ENCODE results near the gene CBX1.

CBX1 gene

DNA sequence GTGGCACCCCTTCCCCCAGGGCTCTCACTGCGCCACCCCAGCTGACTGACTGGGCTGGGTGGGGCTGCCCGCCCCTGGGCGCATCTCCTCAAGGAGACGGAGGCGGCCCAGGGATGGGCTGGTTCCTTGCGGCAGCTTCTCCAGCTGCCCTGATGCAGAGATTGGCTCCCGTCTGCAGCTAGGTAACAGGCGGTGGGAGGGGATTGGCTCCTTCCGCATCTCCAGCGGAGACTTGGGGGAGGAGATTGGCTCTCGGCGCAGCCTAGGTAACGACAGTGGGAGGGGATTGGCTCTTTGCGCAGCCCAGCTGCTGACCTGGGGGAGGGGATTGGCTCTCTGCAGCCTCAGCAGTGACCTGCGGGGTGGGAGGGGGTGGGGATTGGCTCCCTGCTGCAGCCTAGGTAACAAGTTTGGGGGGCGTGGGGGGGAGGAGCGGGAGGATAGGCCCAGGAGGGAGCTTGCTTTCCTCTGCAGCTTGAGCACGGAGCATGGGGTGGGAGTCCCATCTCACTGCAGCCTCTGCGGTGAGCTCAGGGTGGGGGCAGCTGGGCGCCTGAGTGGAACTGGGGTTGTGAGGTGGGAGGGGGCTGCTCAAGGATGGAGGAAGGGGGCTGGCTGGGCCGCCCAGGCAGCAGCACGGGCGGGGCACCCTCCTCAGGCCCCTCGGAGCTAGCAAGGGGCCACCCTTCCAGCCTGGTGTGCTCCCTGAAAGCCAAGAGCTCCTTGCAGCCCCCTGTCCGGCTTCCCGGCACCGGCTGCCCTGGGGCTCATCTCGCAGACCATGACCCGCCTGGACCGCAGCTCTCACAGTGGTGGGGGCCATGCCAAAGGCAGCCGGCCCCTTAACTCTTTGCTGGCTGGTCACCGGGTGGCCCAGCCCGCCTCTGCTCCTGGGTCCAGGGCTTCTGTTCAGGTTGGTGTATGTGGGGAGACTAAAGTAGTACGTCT lies 46.8 kb downstream of the CBX1 start:
- DNase-seq (ENCODE audit: insufficient read length), result no peak
- TF ChIP-seq POLR2A (IDR thresholded peaks at IDR 0.05; ENCODE audit: low read depth, low read length), result no peak
- no peak for FAIRE-seq

DNA sequence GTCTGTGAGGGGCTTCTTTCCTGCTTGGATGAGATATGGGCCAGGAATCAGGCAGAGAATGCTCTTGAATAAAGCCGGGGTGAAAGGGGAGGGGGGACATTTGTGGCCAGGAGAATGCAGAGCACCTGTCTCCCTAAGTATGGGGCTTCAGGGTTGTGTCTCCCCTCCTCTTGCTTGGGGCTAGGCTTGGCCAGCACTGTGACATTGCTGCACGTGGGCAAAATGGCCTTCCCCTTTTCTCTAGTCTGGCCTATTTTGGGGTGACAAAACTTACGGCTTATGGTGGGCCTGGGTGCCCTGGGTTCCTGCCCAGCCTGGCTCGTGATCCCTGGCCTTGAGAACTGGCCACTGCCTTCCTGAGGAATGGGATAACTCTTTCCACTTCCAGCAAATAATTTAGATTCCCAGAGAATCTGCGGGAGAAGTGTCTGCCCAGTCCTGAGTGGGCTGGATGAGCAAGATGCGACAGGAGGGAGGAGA lies 47.5 kb downstream of the CBX1 start:
- FAIRE-seq (no peak), DNase-seq (ENCODE audit: insufficient read length) (no peak)
- TF ChIP-seq POLR2A (IDR thresholded peaks at IDR 0.05; ENCODE audit: low read depth, low read length), result no peak
- no peak for TF ChIP-seq TAF1 (IDR thresholded peaks at IDR 0.05; ENCODE audit: borderline replicate concordance, low read depth, low read length)
- no peak for TF ChIP-seq POLR2AphosphoS5 (IDR thresholded peaks at IDR 0.05; ENCODE audit: low read depth, low read length)

DNA sequence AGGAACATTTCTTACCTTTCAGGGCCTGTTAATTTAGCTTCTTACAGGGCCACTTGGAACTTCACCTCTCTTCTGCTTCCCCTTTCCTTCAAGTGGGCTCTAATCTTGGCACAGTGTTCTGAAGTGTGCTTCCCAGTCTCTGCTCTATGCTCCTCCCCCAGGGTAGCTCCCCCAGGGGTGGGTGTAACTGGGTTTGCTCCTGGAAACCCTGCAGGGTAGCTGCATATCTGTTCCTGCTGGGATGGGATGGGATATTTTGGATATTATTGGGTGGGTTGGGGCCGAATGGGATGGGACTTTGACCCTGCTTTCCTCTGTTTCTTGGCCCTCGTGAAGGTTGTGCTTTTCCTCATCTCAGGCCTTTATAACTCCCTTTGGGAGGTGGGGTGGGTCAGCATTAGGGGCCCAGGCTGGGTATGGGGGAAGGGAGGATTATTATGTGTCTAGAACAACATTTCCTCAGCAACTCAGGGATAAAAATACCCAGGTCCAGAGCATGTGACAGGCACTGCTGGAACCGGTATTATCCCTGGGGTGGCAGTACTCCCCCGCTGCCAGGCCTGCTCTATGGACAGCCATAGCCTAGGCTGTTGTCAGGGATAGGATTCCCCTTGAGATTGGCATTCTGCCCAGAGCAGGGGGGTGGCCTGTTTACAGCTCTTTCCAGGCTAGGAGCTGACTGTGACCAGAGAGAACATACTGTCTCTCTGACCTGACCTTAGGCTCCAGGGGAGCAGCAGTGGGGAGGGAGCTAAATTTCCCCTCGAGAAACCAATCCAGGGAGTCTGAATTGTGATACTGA lies 48.1 kb downstream of the CBX1 start:
- no peak for TF ChIP-seq POLR2AphosphoS5 (IDR thresholded peaks at IDR 0.05; ENCODE audit: low read depth, low read length)
- TF ChIP-seq TAF1 (IDR thresholded peaks at IDR 0.05; ENCODE audit: borderline replicate concordance, low read depth, low read length), result no peak
- TF ChIP-seq POLR2A (IDR thresholded peaks at IDR 0.05; ENCODE audit: low read depth, low read length), result no peak
- no peak for DNase-seq (ENCODE audit: insufficient read length)
- FAIRE-seq, result no peak

GRCh38 chr17:48051706-48052486 lies 49.4 kb downstream of the CBX1 start:
- FAIRE-seq (no peak), DNase-seq (ENCODE audit: insufficient read length) (no peak)

DNA sequence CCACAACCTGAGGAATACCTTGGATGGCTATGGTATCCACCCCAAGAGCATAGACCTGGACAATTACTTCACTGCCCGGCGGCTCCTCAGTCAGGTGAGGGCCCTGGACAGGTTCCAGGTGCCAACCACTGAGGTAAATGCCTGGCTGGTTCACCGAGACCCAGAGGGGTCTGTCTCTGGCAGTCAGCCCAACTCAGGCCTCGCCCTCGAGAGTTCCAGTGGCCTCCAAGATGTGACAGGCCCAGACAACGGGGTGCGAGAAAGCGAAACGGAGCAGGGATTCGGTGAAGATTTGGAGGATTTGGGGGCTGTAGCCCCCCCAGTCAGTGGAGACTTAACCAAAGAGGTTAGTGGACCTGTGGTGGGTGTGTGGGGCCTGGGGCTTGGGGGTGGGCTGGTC lies 50.0 kb downstream of the CBX1 start:
- DNase-seq (ENCODE audit: insufficient read length) (no peak), FAIRE-seq (no peak)

More at GRCh38 chr17:48051706-48052486, 49.4 kb downstream of the CBX1 start:
- TF ChIP-seq POLR2AphosphoS5 (IDR thresholded peaks at IDR 0.05; ENCODE audit: low read depth, low read length), result no peak
- TF ChIP-seq TAF1 (IDR thresholded peaks at IDR 0.05; ENCODE audit: borderline replicate concordance, low read depth, low read length), result no peak
- TF ChIP-seq POLR2A (IDR thresholded peaks at IDR 0.05; ENCODE audit: low read depth, low read length), result no peak

GRCh38 chr17:48048384-48049126 lies 52.7 kb downstream of the CBX1 start:
- TF ChIP-seq TAF1 (IDR thresholded peaks at IDR 0.05; ENCODE audit: borderline replicate concordance, low read depth, low read length) (no peak; the same call in 1 of the 2 replicates), POLR2AphosphoS5 (IDR thresholded peaks at IDR 0.05; ENCODE audit: low read depth, low read length) (peak; percentile 76), POLR2A (IDR thresholded peaks at IDR 0.05; ENCODE audit: low read depth, low read length) (peak; percentile 61)
- DNase-seq (ENCODE audit: insufficient read length) (no peak), FAIRE-seq (peak; percentile 50)

More for the DNA sequence above, 50.0 kb downstream of the CBX1 start:
- no peak for TF ChIP-seq POLR2AphosphoS5 (IDR thresholded peaks at IDR 0.05; ENCODE audit: low read depth, low read length)
- TF ChIP-seq TAF1 (IDR thresholded peaks at IDR 0.05; ENCODE audit: borderline replicate concordance, low read depth, low read length), result no peak
- no peak for TF ChIP-seq POLR2A (IDR thresholded peaks at IDR 0.05; ENCODE audit: low read depth, low read length)

- TF ChIP-seq POLR2AphosphoS5 (IDR thresholded peaks at IDR 0.05; ENCODE audit: low read depth, low read length) (peak; percentile 90), TAF1 (IDR thresholded peaks at IDR 0.05; ENCODE audit: borderline replicate concordance, low read depth, low read length) (peak; percentile 11; the same call in 1 of the 2 replicates), POLR2A (IDR thresholded peaks at IDR 0.05; ENCODE audit: low read depth, low read length) (peak; percentile 92)
- DNase-seq (ENCODE audit: insufficient read length), result peak; percentile 87
- peak; percentile 93 for FAIRE-seq
Measured at GRCh38 chr17:48047741-48048383, 53.4 kb downstream of the CBX1 start, which contains the start of gene NFE2L1. NFE2L1 (plus strand) TSS chr17:48048359; CDS start chr17:48051119, 2,760 bp downstream.

DNA sequence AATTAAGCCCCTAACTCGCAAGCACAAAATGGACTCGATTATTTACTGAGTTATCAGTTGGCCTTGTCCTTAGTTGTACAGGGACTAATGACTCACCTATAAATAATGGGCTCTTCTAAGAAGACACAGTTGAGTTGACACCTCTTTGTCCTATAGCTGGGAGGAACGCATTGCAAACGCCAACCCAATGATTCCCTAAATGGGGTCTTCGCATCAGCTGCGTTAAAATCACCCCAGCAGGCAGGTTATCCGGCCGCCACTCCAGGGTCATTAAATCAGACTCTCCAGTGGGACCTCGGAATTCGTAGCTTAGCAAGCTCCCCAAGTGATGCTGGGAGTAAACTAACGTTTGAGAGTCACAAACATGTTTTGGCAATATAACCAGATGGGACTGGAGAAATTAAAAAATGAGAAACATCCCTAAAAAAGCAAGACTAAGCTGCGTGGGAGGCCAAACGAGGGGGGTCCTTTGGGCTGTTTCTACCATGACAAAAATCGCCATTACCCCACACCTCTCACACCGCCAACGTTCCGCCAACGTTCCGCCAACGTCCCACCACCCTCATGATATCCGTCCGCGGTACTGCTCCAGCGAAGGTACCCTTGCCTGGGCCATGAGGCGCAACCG lies 54.1 kb downstream of the CBX1 start:
- DNase-seq (ENCODE audit: insufficient read length), result no peak
- FAIRE-seq, result no peak
- TF ChIP-seq POLR2AphosphoS5 (IDR thresholded peaks at IDR 0.05; ENCODE audit: low read depth, low read length) (peak; percentile 86), TAF1 (IDR thresholded peaks at IDR 0.05; ENCODE audit: borderline replicate concordance, low read depth, low read length) (no peak), POLR2A (IDR thresholded peaks at IDR 0.05; ENCODE audit: low read depth, low read length) (peak; percentile 83; the same call in 1 of the 2 replicates)

DNA sequence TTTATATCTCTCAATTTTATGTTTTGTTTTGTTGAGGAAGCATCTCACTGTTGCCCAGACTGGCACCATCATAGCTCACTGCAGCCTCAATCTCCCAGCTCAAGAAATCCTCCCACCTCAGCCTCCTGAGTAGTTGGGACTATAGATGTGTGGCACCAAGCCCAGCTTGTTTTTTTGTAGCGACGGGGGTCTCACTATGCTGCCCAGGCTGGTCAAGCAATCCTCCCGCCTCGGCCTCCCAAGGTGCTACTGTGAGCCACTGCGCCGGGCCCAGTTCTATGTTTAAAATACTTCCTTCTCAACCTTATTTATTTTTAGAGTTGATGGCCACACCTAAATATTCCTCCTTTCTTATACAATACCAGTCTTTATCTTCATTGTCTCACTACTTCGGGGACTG lies 55.0 kb downstream of the CBX1 start:
- no peak for DNase-seq (ENCODE audit: insufficient read length)

More for the DNA sequence above, 55.0 kb downstream of the CBX1 start:
- no peak for TF ChIP-seq POLR2A (IDR thresholded peaks at IDR 0.05; ENCODE audit: low read depth, low read length)
- no peak for FAIRE-seq
